Natural killer cell (primary cell): Measurements from ENCODE around the gene COX4I2. TPM values are rescaled to one million over a fixed set of nuclear protein-coding genes. Genes with fewer than 3 reads are reported as not detected.

Source experiments
- ATAC-seq, 3 donors: fragments of 150-1000 bp in 2 of 3; fragments of 200-7000 bp in 1 of 3; cut with Tn5 transposase; 1 replicate in 1 of 3; 2 replicates in 2 of 3; pipeline ENCODE4 v1.10.0; 2021; ENCODE audit warnings: mild to moderate bottlenecking in 2 of 3, moderate library complexity in 2 of 3
- DNase-seq, 2 donors: peaks; one replicate each; pipeline versions ENCODE4 v3.0.0 to v3.0.0-alpha.2; 2013 to 2021; ENCODE audit warnings: mixed read lengths in 1 of 2
- H3K27ac ChIP-seq: one replicate; pipeline ENCODE4 v1.5.1; 2013; ENCODE audit warnings: mild to moderate bottlenecking, low read length
- H3K27me3 ChIP-seq: one replicate; pipeline ENCODE4 v1.6.1; 2013; ENCODE audit warnings: low read length; ENCODE audit not compliant: control insufficient read depth, insufficient read depth
- H3K36me3 ChIP-seq: one replicate; pipeline ENCODE4 v1.6.1; 2013; ENCODE audit warnings: low read length; ENCODE audit not compliant: control insufficient read depth, insufficient read depth
- H3K4me1 ChIP-seq: one replicate; pipeline ENCODE4 v1.6.1; 2013; ENCODE audit warnings: low read length; ENCODE audit not compliant: control insufficient read depth, insufficient read depth
- H3K4me3 ChIP-seq: one replicate; pipeline ENCODE4 v1.5.1; 2013; ENCODE audit warnings: low read length
- H3K9me3 ChIP-seq: one replicate; pipeline ENCODE4 v1.6.1; 2013; ENCODE audit warnings: low read length; ENCODE audit not compliant: control insufficient read depth, insufficient read depth
- H3K27ac Mint-ChIP-seq, 2 donors: one replicate each; pipeline ENCODE4 v1.8.0; 2022; ENCODE audit warnings: mild to moderate bottlenecking in 2 of 2, mixed read lengths in 2 of 2, moderate library complexity in 1 of 2
- H3K27me3 Mint-ChIP-seq, 2 donors: one replicate each; pipeline ENCODE4 v1.8.0; 2022; ENCODE audit warnings: low read depth in 2 of 2, mixed read lengths in 2 of 2
- H3K36me3 Mint-ChIP-seq: one replicate; pipeline ENCODE4 v1.8.0; 2022; ENCODE audit warnings: mixed read lengths
- H3K4me1 Mint-ChIP-seq, 2 donors: one replicate each; pipeline ENCODE4 v1.8.0; 2022; ENCODE audit warnings: mixed read lengths in 2 of 2
- H3K4me3 Mint-ChIP-seq: one replicate; pipeline ENCODE4 v1.8.0; 2022; ENCODE audit warnings: mild to moderate bottlenecking, moderate library complexity, mixed read lengths
- H3K9me3 Mint-ChIP-seq, 2 donors: one replicate each; pipeline ENCODE4 v1.8.0; 2022; ENCODE audit warnings: mixed read lengths in 2 of 2
- WGBS: methylation state at CpG from one replicate; pipeline ENCODE4 v1.1.7; 2013; ENCODE audit warnings: missing lambda C conversion rate; ENCODE audit not compliant: insufficient coverage; 5-methylcytosine and 5-hydroxymethylcytosine counted together
- intact Hi-C: fragments of 100-400 bp; cut with micrococcal nuclease; formaldehyde crosslinking; loops from one replicate; pipeline ENCODE4 v1.14.2; 2022
- total RNA-seq, 4 donors: library from RNA; stranded (reverse); fragments of 120-200 nt in 1 of 4; gene quantifications; one replicate each; pipeline versions ENCODE4 v1.2.3 to v1.2.4, GENCODE V29; 2013 to 2022
- TF ChIP-seq, protein P1 (sequence below): fragments of 200-600 bp; IDR thresholded peaks from one replicate; pipeline ENCODE4 v1.8.0; 2022; ENCODE audit warnings: antibody characterized with exemption

The COX4I2 gene
- total RNA-seq, 3 donors from 2014 or later (not counting 1 experiment from before 2014, with no cell fraction given), result not detected

DNA sequence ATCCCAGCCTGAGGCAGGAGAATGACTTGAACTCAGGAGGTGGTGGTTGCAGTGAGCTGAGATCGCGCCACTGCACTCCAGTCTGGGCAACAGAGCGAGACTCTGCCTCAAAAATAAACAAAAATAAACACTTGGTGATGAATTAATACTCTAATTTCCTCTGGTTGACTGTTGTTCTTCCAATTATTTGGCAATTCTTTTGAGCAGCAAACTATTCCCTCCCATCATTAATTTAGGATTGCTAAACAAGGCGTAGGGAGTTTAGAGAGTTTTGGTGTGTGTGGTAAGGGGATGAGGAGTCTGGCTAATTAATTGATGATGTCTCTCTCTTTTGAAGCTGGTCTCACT lies 35.3 kb upstream of the COX4I2 start:
- Mint-ChIP-seq H3K36me3 (no peaks in the 10 kb centered on the region), H3K27me3 (peaks cover 13 to 25% of the 10 kb centered on the region in 2 donors), H3K4me3 (peak overlapping the region; percentile 40), H3K9me3 (no peaks in the 10 kb centered on the region), H3K27ac (peak overlapping the region; percentile 53 to 74), H3K4me1 (peaks cover 28 to 33% of the 10 kb centered on the region in 2 donors)
- ATAC-seq (no peak), DNase-seq (no peak)
- Histone ChIP-seq H3K4me3 (no peak overlapping the region), H3K4me1 (peaks cover 28% of the 10 kb centered on the region), H3K27me3 (peaks cover 19% of the 10 kb centered on the region), H3K9me3 (no peaks in the 10 kb centered on the region), H3K36me3 (no peaks in the 10 kb centered on the region), H3K27ac (no peak overlapping the region)
- TF ChIP-seq, protein P1, sequence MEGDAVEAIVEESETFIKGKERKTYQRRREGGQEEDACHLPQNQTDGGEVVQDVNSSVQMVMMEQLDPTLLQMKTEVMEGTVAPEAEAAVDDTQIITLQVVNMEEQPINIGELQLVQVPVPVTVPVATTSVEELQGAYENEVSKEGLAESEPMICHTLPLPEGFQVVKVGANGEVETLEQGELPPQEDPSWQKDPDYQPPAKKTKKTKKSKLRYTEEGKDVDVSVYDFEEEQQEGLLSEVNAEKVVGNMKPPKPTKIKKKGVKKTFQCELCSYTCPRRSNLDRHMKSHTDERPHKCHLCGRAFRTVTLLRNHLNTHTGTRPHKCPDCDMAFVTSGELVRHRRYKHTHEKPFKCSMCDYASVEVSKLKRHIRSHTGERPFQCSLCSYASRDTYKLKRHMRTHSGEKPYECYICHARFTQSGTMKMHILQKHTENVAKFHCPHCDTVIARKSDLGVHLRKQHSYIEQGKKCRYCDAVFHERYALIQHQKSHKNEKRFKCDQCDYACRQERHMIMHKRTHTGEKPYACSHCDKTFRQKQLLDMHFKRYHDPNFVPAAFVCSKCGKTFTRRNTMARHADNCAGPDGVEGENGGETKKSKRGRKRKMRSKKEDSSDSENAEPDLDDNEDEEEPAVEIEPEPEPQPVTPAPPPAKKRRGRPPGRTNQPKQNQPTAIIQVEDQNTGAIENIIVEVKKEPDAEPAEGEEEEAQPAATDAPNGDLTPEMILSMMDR, result no peak
- 83% methylated on average over 3 of the region's 4 CpGs for WGBS
- intact Hi-C loops, result no loop called here

DNA sequence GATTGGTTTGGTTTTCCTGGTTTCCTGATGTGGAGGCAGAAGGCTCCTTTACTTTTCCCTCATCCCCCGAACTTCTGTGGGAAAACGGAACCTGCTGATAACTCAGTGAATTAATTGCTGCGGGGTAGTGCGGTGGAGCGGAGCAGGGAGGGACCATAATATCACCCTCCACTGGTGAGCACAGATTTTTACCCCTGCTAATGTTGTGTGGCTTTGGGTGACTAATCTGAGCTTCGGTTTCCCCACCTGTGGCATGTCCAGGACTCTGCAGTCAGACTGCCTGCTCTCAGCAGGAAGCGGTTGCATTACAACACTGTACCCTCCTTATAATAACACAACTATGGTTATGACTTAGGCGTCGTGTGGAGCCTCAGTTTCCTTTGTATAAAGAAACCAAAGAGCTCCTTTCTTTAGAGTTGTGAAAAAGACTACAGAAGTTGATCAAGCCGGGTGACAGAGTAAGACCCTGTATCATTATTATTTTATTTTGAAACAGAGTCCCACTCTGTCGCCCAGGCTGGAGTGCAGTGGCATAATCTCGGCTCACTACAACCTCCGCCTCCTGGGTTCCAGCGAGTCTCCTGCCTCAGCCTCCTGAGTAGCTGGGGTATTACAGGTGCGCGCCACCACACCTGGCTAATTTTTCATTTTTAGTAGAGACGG lies 34.8 kb upstream of the COX4I2 start:
- peaks cover 28 to 33% of the 10 kb centered on the region in 2 donors for H3K4me1 Mint-ChIP-seq
- Histone ChIP-seq H3K36me3 (no peaks in the 10 kb centered on the region), H3K4me1 (peaks cover 28% of the 10 kb centered on the region), H3K27me3 (peaks cover 22% of the 10 kb centered on the region), H3K9me3 (no peaks in the 10 kb centered on the region), H3K27ac (no peak overlapping the region), H3K4me3 (no peak overlapping the region)
- H3K27me3 Mint-ChIP-seq, result peaks cover 19 to 30% of the 10 kb centered on the region in 2 donors
- intact Hi-C loops, result no loop called here
- WGBS, result 63% methylated on average over 16 of the region's 17 CpGs
- DNase-seq, result peak in 1 of 2 donors; percentile 66
- H3K9me3 Mint-ChIP-seq, result no peaks in the 10 kb centered on the region
- no peaks in the 10 kb centered on the region for H3K36me3 Mint-ChIP-seq
- peak overlapping the region; percentile 53 to 74 for H3K27ac Mint-ChIP-seq
- H3K4me3 Mint-ChIP-seq, result peak overlapping the region; percentile 78
- TF ChIP-seq, protein P1, result no peak
- peak; percentile 14 to 45 (median 32) for ATAC-seq

DNA sequence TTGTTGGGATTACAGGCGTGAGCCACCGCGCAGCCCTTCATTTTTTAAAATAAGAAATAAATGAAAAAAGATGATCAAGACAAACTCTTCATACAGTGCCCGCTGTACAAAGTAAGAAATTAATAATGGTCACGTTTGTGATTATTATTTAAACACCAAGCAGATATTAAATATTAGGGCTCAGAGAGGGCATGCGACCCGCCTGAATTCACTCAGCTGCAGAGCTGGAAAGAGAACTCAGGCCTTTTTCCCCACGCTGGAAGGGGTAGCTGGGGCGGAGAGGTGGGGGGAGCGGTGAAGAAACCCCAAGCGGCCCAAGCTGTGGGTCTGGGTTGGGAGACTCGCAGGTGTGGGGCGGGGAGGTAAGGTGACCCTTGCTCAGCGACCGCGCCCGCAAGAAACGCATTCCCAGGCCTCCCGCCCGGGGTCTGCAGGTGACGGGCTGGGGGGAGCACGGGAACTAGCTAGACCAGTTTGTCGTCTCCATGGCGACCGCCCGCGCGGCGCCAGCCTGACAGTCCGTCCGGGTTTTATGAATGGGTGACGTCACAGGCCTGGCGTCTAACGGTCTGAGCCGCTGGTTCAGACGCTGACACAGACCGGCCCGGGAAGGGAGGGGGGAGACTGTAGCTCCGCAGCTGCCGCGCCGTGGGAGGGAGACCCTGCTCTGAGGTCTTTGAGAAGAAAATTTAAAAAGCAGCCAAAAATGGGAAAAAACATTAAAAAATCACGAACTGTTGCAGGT lies 33.7 kb upstream of the COX4I2 start:
- intact Hi-C loops, result no loop called here
- Histone ChIP-seq H3K36me3 (no peaks in the 10 kb centered on the region), H3K9me3 (no peaks in the 10 kb centered on the region), H3K4me3 (peak overlapping the region; percentile 47), H3K4me1 (peaks cover 28% of the 10 kb centered on the region), H3K27me3 (peaks cover 25% of the 10 kb centered on the region), H3K27ac (no peak overlapping the region)
- Mint-ChIP-seq H3K27me3 (peaks cover 20 to 37% of the 10 kb centered on the region in 2 donors), H3K36me3 (no peaks in the 10 kb centered on the region), H3K27ac (peak overlapping the region; percentile 80 to 93), H3K4me3 (peak overlapping the region; percentile 96), H3K4me1 (peaks cover 28 to 33% of the 10 kb centered on the region in 2 donors), H3K9me3 (no peaks in the 10 kb centered on the region)
- WGBS, result 6% methylated on average over 38 of the region's 43 CpGs
- ATAC-seq (peak; percentile 65 to 72 (median 70)), DNase-seq (peak; percentile 79 to 89)
- TF ChIP-seq, protein P1, result no peak
